Vagina (tissue), 2 donors: ENCODE data around the gene DNAAF5. TPM values are rescaled to one million over a fixed set of nuclear protein-coding genes. Genes with fewer than 3 reads are reported as not detected.

Experiments used
- DNase-seq, 2 donors: peaks; one replicate each; pipeline ENCODE4 v3.0.0-alpha.2; 2017; ENCODE audit errors: extremely low spot score in 2 of 2
- H3K27ac ChIP-seq: fragments of 200-600 bp; sonication (generic); one replicate; pipeline ENCODE4 v1.5.1; 2019
- H3K27me3 ChIP-seq: fragments of 200-600 bp; sonication (generic); one replicate; pipeline ENCODE4 v1.5.1; 2019
- H3K36me3 ChIP-seq, 2 donors: fragments of 200-600 bp; sonication (generic); one replicate each; pipeline ENCODE4 v1.5.1; 2017 to 2019
- H3K4me1 ChIP-seq: fragments of 200-600 bp; sonication (generic); one replicate; pipeline ENCODE4 v1.5.1; 2019
- H3K4me3 ChIP-seq, 2 donors: fragments of 200-600 bp; sonication (generic); 1 replicate in 1 of 2; 2 replicates in 1 of 2; pipeline ENCODE4 v1.5.1; 2016 to 2019
- H3K9me3 ChIP-seq: fragments of 200-600 bp; sonication (generic); one replicate; pipeline ENCODE4 v1.5.1; 2019
- POLR2A ChIP-seq, 2 donors: fragments of 450-650 bp; IDR thresholded peaks; one replicate each; pipeline ENCODE4 v1.6.1; 2017; ENCODE audit warnings: antibody characterized with exemption in 2 of 2, mild to moderate bottlenecking in 2 of 2, moderate library complexity in 2 of 2
- POLR2AphosphoS5 ChIP-seq, 2 donors: sonication (generic); formaldehyde crosslinking; IDR thresholded peaks; one replicate each; pipeline ENCODE4 v1.9.0; 2017; ENCODE audit warnings: antibody characterized with exemption in 2 of 2, mild to moderate bottlenecking in 2 of 2, low read depth in 1 of 2; ENCODE audit not compliant: insufficient read depth in 1 of 2
- intact Hi-C: fragments of 100-400 bp; cut with DNase I; formaldehyde crosslinking; loops from one replicate; pipeline ENCODE4 v1.15.1; 2023
- total RNA-seq: library from RNA; depleted of rRNA; stranded (reverse); fragments of >200 nt; gene quantifications from one replicate; pipeline ENCODE4 v1.2.3, GENCODE V29; 2016
- TF ChIP-seq, protein P1 (sequence below), 3 experiments: fragments of 450-650 bp in 2 of 3; fragments of 200-600 bp in 1 of 3; sonication (generic) in 1 of 3; IDR thresholded peaks; one replicate each; pipeline ENCODE4 v1.5.1; 2017 to 2019; ENCODE audit warnings: antibody characterized with exemption in 3 of 3, mild to moderate bottlenecking in 2 of 3, moderate library complexity in 2 of 3

The DNAAF5 gene
- total RNA-seq, 1 donor from 2014 or later = 29.7 TPM

DNA sequence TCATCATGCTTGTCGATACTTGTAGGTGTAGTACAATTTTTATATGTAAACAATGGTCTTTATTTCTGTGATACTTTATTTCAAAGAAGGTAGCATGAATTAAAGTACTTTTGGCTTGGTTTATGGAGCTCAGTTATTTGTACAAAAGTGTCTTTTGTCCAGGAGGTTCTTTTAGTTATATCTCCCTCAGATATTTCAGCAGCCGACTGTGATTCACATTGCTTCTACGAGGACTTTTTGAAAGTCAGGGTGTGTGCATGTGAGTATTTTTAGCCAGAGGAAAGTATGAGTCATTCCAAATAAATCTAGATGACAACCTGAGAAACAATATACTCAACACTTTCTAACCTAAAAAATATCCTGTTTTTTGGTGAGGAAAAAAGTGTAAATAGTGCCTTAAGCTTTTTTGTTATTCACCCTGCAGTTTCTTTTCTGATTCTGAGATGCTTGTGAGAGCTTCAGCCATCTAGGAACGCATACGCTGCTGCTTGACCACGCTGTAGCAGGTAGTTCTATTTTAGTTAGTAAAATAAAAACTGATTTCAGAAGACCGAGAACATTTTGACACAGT, 105.2 kb downstream of the DNAAF5 start:
- H3K36me3 ChIP-seq = peaks cover 0 to 4% of the 10 kb centered on the region in 2 donors
- no peak for DNase-seq
- peak overlapping the region; percentile 19 to 29 for H3K4me3 ChIP-seq
- no peaks in the 10 kb centered on the region for H3K27me3 ChIP-seq
- H3K4me1 ChIP-seq = peaks cover 94% of the 10 kb centered on the region
- peak; percentile 41 to 99 for TF ChIP-seq POLR2AphosphoS5 (IDR thresholded peaks at IDR 0.05; ENCODE audit: insufficient read depth in 1 of 2, low read depth in 1 of 2)
- TF ChIP-seq, protein P1, sequence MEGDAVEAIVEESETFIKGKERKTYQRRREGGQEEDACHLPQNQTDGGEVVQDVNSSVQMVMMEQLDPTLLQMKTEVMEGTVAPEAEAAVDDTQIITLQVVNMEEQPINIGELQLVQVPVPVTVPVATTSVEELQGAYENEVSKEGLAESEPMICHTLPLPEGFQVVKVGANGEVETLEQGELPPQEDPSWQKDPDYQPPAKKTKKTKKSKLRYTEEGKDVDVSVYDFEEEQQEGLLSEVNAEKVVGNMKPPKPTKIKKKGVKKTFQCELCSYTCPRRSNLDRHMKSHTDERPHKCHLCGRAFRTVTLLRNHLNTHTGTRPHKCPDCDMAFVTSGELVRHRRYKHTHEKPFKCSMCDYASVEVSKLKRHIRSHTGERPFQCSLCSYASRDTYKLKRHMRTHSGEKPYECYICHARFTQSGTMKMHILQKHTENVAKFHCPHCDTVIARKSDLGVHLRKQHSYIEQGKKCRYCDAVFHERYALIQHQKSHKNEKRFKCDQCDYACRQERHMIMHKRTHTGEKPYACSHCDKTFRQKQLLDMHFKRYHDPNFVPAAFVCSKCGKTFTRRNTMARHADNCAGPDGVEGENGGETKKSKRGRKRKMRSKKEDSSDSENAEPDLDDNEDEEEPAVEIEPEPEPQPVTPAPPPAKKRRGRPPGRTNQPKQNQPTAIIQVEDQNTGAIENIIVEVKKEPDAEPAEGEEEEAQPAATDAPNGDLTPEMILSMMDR (IDR thresholded peaks at IDR 0.05) = no peak
- intact Hi-C loops = no loop called here
- H3K9me3 ChIP-seq = no peaks in the 10 kb centered on the region
- H3K27ac ChIP-seq = peak overlapping the region; percentile 95

DNA sequence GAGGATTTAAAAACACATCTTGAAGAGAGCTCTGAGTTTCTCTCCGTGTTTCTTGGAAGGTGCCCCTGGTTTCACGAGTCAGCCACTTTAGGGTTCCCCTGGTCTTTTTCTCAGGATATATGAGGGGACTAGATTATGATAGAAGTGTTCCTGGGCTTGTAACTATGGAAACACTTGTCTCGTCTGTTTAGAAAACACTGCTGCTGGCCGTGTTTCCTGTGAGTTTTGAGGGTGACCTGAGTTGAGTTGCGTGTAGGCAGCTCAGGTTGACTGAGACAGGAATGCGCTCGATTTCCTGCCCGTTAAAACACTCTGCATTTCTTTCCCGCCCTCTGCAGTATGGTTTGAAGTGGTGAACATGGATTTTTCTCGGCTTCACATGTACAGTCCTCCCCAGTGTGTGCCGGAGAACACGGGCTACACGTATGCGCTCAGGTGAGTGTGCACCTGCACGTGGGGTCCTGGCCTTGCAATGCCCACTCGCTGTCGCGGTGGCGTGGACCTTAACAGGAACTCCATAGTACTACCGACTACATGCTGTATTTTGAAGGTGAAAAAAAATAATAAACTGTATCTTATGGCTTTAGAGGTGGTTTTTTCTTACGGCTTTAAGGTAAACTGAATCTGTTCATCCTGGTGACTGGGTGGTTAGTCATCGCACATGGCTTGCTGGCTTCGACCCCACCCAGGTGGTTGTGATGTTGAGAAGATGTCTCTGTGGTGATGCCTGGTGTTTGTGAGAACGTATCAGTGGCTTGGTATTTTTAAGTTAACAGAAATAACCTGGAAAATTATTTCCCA, 105.9 kb downstream of the DNAAF5 start, which contains the start of gene SUN1:
Gene SUN1 (plus strand): TSS at position 310 of the 801 bp plus-strand sequence. CDS start 49 bp downstream, at position 359.
- Histone ChIP-seq H3K27ac (peak within 1 kb of the TSS; percentile 95), H3K9me3 (no peaks in the 10 kb centered on the region), H3K27me3 (no peaks in the 10 kb centered on the region), H3K4me3 (peak within 1 kb of the TSS; percentile 19 to 29), H3K36me3 (peaks cover 0 to 4% of the 10 kb centered on the region in 2 donors), H3K4me1 (peaks cover 95% of the 10 kb centered on the region)
- no peak for TF ChIP-seq POLR2A (IDR thresholded peaks at IDR 0.05)
- TF ChIP-seq POLR2AphosphoS5 (IDR thresholded peaks at IDR 0.05; ENCODE audit: insufficient read depth in 1 of 2, low read depth in 1 of 2) = peak in 1 of 2 donors; percentile 55
- TF ChIP-seq, protein P1 (IDR thresholded peaks at IDR 0.05) = no peak
- intact Hi-C loops = no loop called here
- peak in 1 of 2 donors; percentile 85 for DNase-seq

DNA sequence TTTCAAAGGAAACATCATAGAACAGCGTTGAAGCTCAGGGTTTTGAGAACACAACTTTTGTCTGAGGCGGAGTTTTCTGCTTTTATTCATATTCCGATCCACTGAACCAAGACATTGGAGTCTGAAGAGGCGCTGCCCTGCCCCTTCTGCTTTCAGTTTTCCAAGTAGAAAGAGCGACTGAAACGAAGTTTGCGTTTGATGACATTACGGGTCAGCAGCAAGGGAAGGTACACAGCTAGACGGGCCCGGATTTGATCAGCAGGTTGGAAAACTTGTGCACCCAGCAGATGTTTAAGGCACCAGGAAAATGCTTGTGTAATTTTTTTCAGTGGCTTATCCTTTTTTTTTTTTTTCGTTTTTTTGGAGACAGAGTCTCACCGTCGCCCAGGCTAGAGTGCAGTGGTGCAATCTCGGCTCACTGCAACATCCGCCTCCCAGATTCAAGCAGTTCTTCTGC, 106.5 kb downstream of the DNAAF5 start:
- no peak for DNase-seq
- Histone ChIP-seq H3K36me3 (no peaks in the 10 kb centered on the region), H3K27me3 (no peaks in the 10 kb centered on the region), H3K27ac (peak overlapping the region; percentile 95), H3K4me3 (no peak overlapping the region), H3K9me3 (no peaks in the 10 kb centered on the region), H3K4me1 (peaks cover 92% of the 10 kb centered on the region)
- no peak for TF ChIP-seq POLR2AphosphoS5 (IDR thresholded peaks at IDR 0.05; ENCODE audit: insufficient read depth in 1 of 2, low read depth in 1 of 2)
- TF ChIP-seq, protein P1 (IDR thresholded peaks at IDR 0.05) = no peak
- no peak for TF ChIP-seq POLR2A (IDR thresholded peaks at IDR 0.05)
- intact Hi-C loops = no loop called here

DNA sequence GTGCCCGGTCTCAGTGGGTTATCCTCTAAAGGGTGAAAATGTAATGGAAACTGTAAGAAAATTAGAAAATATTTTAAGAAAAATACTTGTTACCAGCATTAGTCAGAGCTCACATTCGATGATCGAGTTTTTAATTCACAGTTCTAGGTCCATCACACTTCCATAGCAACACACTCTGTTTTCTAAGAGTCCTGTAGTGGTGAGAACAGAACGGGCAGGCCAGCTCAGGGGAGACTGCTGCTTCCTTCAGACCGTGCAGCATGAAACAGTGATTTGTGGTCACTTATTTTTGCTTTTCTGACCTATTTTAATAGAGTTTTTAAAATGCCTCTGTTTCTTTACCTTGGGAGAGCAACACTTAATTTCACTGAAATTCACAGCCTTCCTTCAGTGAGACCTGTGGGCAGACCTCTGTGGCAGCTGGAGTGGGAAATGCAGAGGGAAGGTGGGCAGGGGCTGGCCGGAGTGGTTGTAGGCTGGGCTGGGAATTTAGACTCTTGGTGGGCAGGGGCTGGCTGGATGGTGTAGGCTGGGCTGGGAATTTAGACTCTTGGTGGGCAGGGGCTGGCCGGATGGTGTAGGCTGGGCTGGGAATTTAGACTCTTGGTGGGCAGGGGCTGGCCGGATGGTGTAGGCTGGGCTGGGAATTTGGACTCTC, 107.2 kb downstream of the DNAAF5 start:
- Histone ChIP-seq H3K4me1 (peaks cover 88% of the 10 kb centered on the region), H3K4me3 (no peak overlapping the region), H3K9me3 (no peaks in the 10 kb centered on the region), H3K27ac (peak overlapping the region; percentile 95), H3K36me3 (peaks cover 0 to 2% of the 10 kb centered on the region in 2 donors), H3K27me3 (no peaks in the 10 kb centered on the region)
- intact Hi-C loops = no loop called here
- TF ChIP-seq POLR2AphosphoS5 (IDR thresholded peaks at IDR 0.05; ENCODE audit: insufficient read depth in 1 of 2, low read depth in 1 of 2) (no peak), POLR2A (IDR thresholded peaks at IDR 0.05) (no peak)
- TF ChIP-seq, protein P1 (IDR thresholded peaks at IDR 0.05) = no peak
- DNase-seq = no peak
